Stimulated activated CD4-positive, alpha-beta T cell treated with anti-CD3 and anti-CD28 coated beads, Interleukin-12 subunit alpha, Interleukin-12 subunit beta, amount 100 ng/mL, for 4 hours (primary cell): Measurements from ENCODE around the gene FAM3B.
A peak's percentile ranks its signal among the peaks of the same experiment; 100 is the strongest.
"Not testable (repeated sequence)": the region's sequence is repeated elsewhere in the genome, so short reads cannot be mapped to it uniquely, and the experiment has no call there.

Experiments used
- DNase-seq: peaks from one replicate; pipeline ENCODE4 v3.0.0-alpha.2; 2020

FAM3B gene

GRCh38 chr21:41357546-41357945, 40.9 kb downstream of the FAM3B start:
- no peak for DNase-seq

GRCh38 chr21:41358193-41359166, 41.9 kb downstream of the FAM3B start:
- DNase-seq: no peak

DNA sequence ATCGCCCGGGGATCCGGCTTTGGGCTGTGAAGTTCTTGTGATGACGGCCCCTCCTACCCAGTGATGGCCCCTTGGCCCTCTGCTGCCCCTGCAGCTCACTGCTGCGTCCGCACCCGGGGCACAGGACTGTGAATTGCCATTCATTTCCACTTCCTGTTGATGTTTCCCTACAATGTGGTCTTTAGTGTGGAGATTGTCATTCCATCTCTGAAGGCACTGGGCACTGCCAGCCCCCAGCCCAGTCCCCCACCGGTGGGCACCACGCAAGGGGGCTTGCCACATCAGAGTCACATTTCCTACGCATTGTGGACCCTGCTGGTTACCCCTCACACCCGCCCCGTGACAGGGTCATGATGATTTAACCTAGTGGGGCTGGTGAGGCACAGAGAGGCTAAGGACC, 42.7 kb downstream of the FAM3B start:
- no peak for DNase-seq

DNA sequence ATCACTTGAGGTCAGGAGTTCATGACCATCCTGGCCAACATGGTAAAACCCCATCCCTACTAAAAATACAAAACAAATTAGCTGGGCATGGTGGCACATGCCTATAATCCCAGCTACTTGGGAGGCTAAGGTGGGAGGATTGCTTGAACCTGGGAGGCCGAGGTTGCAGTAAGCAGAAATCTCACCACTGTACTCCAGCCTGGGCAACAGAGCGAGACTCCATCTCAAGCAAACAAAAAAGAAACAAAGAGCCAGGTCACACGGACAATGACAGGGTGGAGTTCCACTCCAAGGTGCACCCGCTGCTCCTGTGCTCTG, 43.1 kb downstream of the FAM3B start:
- not testable (repeated sequence) for DNase-seq

GRCh38 chr21:41360072-41360821, 43.6 kb downstream of the FAM3B start:
- DNase-seq: no peak

DNA sequence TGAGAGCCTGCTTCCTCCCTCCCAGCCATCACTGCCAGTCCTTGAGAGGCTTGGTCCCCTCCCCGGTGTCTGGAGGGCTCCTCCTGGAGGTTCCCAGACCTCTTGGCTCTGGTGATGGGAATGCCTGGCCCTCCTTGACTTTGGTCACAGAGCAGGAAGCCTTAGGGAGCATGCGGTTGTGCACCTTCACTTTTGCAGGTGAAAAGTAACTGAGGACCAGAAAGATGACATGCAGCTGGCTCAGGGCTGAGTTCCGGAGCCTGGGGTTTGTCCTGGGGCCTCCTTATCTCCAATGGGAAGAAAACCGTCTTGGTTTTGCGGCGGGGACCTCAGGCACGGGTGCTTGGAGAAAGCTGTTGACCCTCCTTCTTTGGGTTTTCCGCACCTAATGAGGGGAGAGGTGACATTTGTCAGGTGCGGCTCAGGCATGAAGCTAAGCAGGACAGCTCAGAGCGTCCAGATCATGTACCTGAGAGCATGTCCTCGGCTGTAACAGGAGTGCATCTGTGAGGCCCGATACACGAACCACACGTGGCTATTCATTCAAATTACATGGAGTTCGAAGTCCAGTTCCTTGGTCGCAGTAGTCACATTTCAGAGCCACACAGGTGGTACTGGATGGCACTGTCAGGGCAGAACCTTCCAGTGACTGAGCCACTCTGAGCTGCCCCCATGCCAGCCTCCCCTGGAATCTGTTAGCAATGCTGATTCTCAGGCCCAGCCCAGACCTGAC, 44.6 kb downstream of the FAM3B start:
- no peak for DNase-seq

GRCh38 chr21:41361786-41362604, 45.4 kb downstream of the FAM3B start, which contains the start of gene MX2:
MX2 (plus strand) TSS chr21:41362027; CDS start chr21:41376907, 14,880 bp downstream.
- peak; percentile 45 for DNase-seq

GRCh38 chr21:41362605-41363369, 46.2 kb downstream of the FAM3B start:
- DNase-seq: no peak

GRCh38 chr21:41363370-41364270, 47.0 kb downstream of the FAM3B start:
- DNase-seq: no peak

GRCh38 chr21:41364308-41364707, 47.7 kb downstream of the FAM3B start:
- DNase-seq: no peak

GRCh38 chr21:41365377-41366107, 48.9 kb downstream of the FAM3B start:
- no peak for DNase-seq

DNA sequence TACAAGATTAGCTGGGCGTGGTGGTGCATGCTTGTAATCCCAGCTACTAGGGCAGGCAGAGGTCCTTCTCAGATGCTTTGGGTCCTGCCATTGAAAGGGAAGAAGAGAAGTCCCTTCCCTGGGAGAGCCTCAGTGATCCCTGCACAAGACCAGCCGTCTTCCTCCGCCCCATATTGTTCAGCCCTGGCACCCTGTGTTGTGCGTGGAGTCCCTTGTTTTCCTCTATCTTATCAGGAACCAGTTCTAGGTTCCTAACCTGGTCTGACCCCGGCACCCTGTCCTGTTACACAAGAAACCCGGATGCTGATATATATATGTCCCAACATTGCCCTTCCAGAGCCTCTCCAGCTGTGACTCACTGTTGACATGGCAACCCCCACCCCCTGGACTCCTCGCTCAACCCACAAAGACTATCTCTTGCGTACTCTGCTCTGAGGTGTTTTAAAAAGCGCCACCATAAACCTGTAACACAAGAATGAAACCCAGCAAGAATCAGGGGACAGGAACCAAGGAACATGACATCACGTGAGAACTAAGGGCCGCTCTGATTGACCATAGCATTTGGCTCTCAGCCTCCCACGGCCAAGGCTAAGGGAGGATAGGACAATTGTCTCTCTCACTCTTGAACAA, 50.0 kb downstream of the FAM3B start:
- no peak for DNase-seq

GRCh38 chr21:41367301-41367944, 50.8 kb downstream of the FAM3B start:
- DNase-seq: no peak

DNA sequence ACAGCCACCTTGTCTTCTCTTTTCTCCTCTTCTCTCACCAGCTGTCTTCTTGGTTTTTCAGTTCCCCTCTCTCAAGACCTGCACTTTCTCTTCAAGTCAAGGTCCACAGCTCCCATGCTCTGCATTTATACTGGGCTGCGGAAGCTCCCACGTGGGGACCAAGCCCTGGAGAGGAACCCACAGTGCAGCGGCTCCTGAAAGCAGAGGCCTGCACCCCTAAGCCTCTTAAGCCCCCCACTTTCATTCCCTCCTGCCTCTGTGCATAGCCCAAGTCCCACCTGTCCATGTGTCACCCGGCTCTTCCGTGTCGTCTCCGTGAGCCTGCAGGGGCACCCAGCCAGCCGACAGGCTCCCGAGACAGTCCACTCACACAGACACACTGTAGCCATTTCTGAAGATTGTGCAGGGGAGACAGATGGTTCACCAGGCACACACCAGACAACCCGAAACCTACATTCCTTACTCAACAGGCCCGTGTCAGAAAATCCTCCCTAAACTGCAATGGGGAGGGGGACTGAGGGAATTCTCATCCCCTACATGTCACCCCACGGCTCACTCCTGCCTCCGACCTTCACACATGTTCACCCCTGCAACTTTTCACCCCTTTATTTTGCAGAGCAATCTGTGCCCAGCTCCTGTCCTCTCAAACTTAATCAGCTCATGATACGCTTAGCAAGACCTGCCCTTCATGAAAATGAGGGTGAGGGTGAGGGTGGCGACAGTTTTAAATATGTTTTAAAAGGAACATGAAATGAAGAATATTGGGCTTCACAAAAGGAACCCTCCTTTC, 51.5 kb downstream of the FAM3B start:
- DNase-seq: no peak

DNA sequence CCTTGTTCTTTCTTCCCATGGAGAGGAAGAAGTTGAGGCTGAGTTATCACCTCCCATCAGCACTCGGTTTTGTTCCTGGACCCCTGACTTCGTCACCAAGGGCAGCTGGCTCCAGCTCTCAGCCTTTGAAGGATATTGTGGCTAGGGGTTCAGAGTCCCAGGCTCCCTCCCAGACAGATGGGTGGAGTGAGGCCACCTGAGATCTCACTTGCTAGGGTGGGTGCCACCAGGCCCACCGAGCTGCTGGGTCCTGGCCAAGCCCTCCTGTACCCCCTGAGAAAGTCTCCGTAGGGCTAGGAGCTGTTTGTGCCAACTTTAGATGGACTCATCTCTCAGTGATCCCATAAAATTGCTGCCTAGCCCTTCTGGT, 52.1 kb downstream of the FAM3B start:
- no peak for DNase-seq

DNA sequence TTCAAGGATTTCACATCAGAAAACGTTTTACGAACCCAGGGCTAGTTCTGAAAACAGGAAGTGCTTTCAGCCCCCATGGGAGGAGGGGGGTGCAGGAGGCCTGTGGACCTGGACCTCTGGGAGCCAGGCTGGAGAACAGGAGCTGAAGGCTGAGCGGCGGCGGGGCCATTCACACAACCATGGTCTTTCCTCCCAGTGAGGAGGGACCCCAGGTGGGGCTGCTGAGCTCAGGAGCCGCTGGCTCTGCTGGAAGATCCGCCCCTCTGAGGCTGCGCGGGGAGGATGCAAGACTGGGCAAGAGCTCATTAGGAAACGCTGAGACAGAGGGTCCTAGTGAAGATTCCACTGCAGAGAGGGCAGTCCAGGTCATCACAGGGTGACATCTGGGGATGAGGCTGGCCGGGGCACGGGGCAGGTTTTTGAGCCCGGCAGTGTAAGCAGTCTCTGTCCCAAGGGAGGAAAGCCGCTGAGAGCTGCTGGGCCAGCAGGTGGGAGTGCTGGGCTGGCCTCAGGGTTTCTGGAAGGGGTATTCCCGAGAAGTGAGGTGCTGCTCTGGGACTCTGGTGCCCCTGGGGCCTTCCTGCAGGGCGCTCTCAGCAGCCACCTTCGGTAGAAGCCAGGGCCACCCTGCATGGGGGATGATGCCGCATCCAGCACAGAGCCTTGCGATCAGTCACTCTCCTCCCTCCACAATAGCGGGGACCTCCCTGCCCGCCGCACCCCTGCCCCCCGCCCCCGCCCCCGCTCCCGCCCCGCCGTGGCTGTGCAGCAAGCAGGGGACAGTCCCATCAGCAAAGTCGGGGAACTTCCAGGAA, 52.7 kb downstream of the FAM3B start:
- peak; percentile 27 for DNase-seq
